ENCODE measurements around the gene CDH4.

- TF ChIP-seq, protein P1, sequence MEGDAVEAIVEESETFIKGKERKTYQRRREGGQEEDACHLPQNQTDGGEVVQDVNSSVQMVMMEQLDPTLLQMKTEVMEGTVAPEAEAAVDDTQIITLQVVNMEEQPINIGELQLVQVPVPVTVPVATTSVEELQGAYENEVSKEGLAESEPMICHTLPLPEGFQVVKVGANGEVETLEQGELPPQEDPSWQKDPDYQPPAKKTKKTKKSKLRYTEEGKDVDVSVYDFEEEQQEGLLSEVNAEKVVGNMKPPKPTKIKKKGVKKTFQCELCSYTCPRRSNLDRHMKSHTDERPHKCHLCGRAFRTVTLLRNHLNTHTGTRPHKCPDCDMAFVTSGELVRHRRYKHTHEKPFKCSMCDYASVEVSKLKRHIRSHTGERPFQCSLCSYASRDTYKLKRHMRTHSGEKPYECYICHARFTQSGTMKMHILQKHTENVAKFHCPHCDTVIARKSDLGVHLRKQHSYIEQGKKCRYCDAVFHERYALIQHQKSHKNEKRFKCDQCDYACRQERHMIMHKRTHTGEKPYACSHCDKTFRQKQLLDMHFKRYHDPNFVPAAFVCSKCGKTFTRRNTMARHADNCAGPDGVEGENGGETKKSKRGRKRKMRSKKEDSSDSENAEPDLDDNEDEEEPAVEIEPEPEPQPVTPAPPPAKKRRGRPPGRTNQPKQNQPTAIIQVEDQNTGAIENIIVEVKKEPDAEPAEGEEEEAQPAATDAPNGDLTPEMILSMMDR (conservative IDR thresholded peaks at IDR 0.05; ENCODE audit: low read depth, low read length): no peak
- TF ChIP-seq POLR2A (IDR thresholded peaks at IDR 0.05; ENCODE audit: low read depth, low read length): no peak
- no peak for TF ChIP-seq RFX5 (IDR thresholded peaks at IDR 0.05; ENCODE audit: low read depth, low read length)
- TF ChIP-seq SMC3 (IDR thresholded peaks at IDR 0.05; ENCODE audit: low read depth, low read length): no peak
- no peak for TF ChIP-seq MAFK (IDR thresholded peaks at IDR 0.05; ENCODE audit: low read depth, low read length)
- no peak for TF ChIP-seq RCOR1 (IDR thresholded peaks at IDR 0.05; ENCODE audit: insufficient replicate concordance, low read length)
- TF ChIP-seq BHLHE40 (IDR thresholded peaks at IDR 0.05; ENCODE audit: low read depth, low read length): no peak
- TF ChIP-seq MXI1 (IDR thresholded peaks at IDR 0.05; ENCODE audit: borderline replicate concordance, low read depth, low read length): no peak
Observed at GRCh38 chr20:61310954-61311353, 58.9 kb downstream of the CDH4 start.

Measured in IMR-90 (cell line).